ELF-1 (cell line): Measurements from ENCODE around the gene VEGFD.

Source experiments
- DNase-seq: peaks from one replicate; pipeline ENCODE4 v3.0.0-alpha.2; 2016; ENCODE audit warnings: low read depth, low spot score

The VEGFD gene

DNA sequence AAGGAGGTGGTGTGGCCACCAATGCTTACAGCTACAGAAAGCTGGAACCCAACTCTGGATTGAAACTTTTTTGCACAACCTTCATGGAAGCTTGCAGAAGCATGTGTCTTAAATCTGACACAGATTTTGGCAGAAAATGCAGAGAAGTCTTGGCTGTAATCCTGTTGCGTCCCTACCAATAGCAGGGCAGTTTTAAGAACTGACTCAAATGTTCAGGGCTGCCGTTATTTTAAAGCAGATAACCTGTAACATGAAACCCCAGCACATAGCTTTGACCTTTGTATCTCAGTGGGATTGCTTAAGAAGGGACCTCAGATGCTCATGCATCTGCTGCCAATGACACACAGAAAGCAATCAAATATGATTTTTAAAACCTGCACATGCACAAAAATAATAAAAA, at the start of gene VEGFD:
VEGFD (minus strand) TSS at position 110 of the 400 bp plus-strand sequence. CDS start 467 bp downstream, outside the sequence.
- DNase-seq = no peak

- DNase-seq = no peak
Observed at GRCh38 chrX:15430584-15430983, 46.4 kb upstream of the VEGFD start.

GRCh38 chrX:15430076-15430475, 45.9 kb upstream of the VEGFD start:
- DNase-seq = no peak

GRCh38 chrX:15425024-15425423, 40.8 kb upstream of the VEGFD start:
- no peak for DNase-seq

DNA sequence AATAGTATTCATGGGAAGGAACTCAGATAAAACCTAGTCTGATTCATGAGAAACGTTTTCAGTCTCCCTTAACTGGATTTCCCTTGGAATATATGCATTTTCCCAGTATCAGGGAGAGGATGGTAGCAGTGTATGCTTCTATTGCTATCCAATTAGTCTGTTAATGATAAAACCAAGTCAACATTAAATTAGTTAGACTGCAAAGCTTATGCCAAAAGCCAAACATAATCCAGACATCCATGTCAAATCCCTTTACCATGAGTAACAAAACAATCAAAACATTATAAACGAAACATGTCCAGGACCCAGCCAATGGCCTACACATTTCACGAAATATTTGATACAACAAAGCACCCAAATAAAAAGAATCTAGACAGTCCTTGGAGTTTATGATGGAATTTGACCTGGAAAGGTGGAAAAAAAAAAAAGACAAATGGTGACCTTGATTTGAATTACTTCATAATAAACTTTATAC, 34.5 kb upstream of the VEGFD start:
- DNase-seq = no peak

DNA sequence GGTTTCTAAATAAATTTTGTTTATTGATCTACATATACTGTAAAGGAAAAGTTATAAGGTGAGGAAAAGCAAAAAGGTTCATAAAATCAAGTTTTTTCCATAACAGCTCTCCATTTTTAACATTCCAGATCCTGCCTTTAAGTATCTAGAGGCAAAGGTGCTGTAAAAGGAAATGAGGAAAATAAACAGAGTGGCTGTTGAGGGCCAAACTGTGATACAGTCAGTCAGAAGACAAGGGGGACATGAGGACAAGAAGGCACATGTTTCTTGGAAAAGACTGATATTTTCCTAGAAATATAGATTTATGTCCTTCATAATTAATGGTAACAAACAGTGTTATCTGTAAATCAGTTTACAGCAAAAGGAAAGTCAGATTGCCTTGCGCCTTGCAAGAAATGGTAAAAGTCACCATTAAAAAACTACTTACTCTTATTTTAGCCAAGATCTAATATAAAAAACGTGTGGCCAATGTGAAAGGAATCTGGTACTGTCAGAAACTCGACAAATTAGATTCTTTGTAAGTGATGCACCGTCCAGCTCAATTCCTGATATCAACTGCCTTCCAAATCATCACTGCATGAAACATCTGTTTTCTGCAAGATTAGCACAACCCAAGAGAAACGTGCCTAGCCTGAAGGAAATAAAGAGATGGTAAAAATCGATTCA, 34.0 kb upstream of the VEGFD start:
- DNase-seq = no peak

- peak; percentile 16 for DNase-seq
Observed at GRCh38 chrX:15416133-15416993, 32.1 kb upstream of the VEGFD start.

DNA sequence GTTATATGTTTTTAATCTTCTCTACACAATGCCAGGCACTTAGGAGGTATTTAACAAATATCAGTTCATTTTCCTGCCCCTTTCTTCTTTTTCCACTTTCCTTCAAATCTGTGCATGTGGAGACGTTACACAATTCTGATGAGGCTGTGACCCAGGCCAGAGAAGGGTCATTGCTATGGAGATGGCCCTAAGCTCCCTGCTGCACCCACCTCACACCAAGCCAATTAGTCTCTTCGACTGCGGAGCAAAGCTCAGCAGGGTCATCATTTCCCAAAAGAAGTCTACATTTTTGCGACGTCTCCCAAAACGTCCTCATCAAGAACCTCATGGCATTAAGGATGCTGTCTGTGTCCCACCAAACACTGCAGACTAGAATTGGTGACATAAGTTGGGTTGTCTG, 28.9 kb upstream of the VEGFD start:
- no peak for DNase-seq

DNA sequence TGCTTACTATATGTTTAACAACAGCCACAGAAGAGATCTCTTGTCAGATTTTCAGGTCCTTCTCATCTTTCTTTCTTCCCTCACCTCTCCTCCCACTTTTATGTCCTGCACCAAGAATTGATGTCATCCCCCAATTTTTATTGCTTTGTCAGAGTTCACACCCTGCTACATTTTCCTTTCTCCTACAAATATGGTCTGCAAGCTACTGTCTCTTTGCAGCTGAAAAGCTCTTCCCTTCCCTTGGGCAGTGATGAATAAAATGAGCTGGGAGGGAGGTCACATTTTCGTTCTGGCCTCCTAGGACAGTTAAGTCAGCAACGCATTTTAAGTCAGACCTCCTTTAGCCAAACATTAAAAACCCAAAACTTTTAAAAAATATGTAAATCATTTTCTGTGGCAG, 26.7 kb upstream of the VEGFD start:
- no peak for DNase-seq

GRCh38 chrX:15410430-15410829, 26.2 kb upstream of the VEGFD start:
- no peak for DNase-seq

DNA sequence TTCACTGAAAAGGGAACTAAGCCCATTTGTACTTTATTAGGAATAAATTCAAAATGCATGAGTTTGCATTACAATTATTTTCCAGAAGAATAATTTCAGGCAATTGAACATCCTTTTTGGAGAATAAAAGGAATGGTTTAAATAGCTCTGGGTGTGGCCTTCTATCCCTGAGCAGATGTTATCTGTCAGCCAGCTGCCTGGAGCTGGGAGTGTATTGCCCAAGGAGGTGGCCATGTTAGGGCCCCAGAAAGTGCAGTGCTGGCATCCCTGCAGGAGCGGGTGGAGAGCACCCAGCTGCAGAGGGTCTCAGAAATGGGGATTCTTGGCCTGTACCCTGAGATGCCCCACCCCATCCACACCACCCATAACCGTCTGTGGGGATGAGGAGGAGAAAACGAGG, 21.6 kb upstream of the VEGFD start:
- DNase-seq = no peak

GRCh38 chrX:15404401-15405096, 20.3 kb upstream of the VEGFD start:
- DNase-seq = no peak

DNA sequence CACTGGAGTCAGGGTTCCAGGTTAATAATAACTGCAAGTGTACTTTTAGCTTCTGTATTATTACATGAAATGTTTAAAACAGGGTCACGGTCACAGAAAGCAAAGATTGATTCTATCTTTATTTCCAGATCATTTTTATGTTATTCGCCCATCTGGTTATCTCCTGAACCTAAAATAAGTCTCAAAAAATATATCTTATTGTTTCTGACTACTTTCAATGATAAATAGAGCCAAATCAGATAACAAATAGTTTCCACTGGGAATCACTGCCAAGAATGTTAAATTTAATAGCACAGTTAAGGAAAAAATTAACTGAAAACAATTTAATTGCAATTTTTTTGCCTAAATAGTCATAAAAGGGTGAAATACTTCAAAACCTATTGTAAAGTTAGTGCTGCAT, 17.2 kb upstream of the VEGFD start:
- DNase-seq = no peak

DNA sequence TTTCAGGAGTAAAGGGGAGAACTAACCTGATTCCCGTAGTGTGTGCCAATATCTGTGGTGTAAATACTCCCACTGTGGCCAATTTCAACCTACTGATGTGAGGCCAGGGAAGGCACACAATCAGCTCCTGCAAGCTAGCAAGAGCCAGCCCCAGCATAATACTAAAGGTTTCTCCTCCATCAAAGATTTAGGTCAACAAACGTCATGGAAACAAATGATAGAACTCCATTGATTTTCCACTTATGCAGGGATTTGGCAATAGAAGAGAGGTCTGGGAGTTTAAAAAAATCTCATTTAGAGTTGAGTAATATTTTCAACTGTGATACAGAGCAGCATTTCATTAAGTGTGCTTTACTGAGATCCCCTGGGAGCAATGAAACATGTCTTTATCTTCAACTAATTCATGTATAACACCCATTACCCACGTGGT, 15.8 kb upstream of the VEGFD start:
- DNase-seq = no peak

- DNase-seq = no peak
Observed at GRCh38 chrX:15398874-15399273, 14.7 kb upstream of the VEGFD start.

DNA sequence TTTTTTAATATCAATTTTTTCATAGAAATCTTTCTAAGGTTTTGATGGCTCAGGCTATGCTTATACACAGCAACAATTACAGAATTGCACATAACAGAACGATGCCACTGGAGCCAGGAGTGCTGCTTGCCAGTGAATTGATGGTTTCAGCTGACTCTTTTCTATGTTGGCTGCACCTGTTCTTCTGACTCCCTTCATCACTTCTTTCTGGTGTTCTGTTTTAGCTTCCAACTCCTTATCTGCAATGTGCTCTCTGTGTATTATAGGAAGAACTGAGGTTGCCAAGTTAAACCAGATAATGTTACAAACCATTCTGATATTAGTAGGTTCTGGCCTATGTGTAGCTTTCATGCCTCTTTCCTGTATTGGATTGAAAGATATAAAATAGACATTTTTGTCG, 11.6 kb upstream of the VEGFD start:
- no peak for DNase-seq

DNA sequence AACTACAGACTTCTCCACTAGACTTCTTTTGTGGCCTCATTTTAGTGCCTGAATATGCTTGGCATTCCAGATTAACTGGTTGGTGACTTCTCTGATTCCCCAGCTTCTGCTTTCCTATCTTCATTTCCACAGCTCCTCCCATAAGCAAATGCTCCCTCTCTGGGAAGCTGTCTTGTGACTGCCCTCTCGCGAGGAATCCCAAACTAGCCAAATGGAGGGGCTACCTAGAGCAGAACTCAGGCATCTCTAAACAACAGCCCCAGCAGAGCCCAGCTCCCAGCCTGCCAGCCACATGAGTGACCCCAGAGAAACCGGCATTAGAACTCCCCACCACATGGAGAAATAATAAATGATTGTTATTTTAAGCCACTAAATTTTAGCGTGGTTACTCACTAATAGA, 7.6 kb upstream of the VEGFD start:
- DNase-seq = peak; percentile 17

DNA sequence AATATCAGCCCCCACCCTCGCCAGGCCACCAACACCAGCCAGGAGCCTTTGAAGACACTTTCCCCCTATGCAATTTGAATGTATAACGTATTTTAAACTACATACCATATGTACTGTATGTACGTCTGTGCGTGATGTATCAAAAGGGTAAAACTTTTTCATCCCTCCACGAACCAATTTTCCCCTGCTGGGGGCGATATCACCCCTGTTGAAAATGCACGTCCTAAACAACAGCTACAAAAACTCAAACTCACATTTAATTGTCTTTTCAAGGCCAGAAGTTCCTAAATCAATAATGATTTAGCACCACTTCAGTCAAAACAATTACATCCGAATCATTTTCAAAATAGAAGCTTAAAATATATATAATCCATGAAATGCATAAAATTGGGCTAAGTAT, 1.4 kb downstream of the VEGFD start:
- peak; percentile 3 for DNase-seq

DNA sequence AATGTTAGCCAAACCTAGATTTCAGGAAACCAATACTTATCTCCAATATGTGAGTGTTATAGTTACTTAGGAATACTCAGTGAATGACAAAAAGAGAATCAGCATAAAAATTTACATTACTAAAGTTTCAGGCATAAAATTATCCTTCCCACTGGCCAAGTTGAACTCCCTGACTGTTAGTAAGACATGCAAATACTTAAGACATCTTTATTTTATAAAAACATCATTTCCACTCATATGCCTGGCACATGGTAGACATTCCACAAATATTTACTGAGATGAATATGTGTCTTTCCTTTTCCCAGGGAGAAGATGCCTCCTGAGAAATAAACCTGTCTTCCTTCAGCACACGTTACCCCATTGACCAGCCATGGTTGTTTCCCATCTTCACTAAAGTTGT, 7.3 kb downstream of the VEGFD start:
- no peak for DNase-seq

GRCh38 chrX:15373976-15374375, 10.2 kb downstream of the VEGFD start:
- no peak for DNase-seq

GRCh38 chrX:15366506-15367352, 17.5 kb downstream of the VEGFD start:
- DNase-seq = no peak
